ENCODE data around the gene FADS3. TPM values are rescaled to one million over a fixed set of nuclear protein-coding genes. Genes with fewer than 3 reads are reported as not detected.
A peak's percentile ranks its signal among the peaks of the same experiment; 100 is the strongest.

FADS3 gene
- total and polyA plus RNA-seq, 9 of the 15 experiments (the other 6 are each of a cell fraction or from before 2014, with no cell fraction given) = 0.97 to 148 (median 92.7) TPM

DNA sequence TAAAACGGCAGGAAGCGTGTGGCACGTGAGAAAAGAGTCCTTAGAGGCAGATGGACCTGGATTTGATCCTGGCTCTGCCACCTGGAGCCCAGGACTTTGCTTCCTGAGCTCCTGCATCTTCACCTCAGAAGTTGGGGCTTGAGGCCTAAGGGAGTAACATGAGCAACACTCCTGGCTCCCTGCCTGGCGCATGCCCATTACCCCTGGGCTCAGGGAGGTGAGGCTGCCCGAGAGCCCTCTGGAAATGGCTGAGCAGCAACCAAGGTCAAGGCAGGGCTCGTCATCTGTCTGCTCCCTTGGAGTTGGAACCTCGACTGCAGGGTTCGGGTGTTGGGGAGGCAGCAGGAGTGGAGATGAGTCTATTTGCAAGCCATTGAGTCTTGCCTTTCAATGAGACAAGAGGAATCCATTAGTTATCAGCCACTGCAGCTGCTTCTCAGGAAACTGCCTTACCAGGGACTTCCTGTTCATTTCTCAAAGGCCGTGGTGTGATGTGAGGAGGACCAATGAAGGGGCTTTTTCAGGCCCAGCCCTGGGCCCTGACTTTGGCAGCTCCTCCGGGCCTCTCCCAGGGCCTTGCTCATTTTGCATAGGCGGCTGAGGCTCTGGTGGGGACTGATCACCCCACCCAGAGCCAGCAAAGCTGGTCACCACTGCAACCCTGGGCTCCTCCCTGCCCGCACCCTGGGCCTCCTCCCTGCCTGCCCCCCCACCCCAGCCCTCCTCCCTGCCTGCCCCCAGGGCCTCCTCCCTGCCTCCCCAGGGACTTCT lies 56.9 kb downstream of the FADS3 start:
- H3K4me2 ChIP-seq (ENCODE audit: insufficient read depth, low read length) = peak overlapping the region; percentile 75
- CTCF ChIA-PET (ENCODE audit: low intra/inter-chr PET ratio) = no interaction called here
- ATAC-seq (peak; percentile 97), FAIRE-seq (peak; percentile 97), DNase-seq (ENCODE audit: extremely low read depth in 1 of 4, low spot score in 3 of 4) (peak; percentile 93 to 98 (median 94))
- peaks cover under 1% of the 10 kb centered on the region; the same call in 1 of the 3 replicates for H3K36me3 ChIP-seq (ENCODE audit: control insufficient read depth, insufficient read depth, low read length)
- peak overlapping the region; percentile 63 for H2AFZ ChIP-seq (ENCODE audit: low read depth, low read length)
- BruUV-seq (replicated peaks) = TSS peak; percentile 99
- H3K79me2 ChIP-seq (ENCODE audit: control insufficient read depth, insufficient read depth, low read length) = peaks cover 36% of the 10 kb centered on the region; the same call in 2 of the 3 replicates
- in situ Hi-C loops (cut with MboI) = no loop called here
- H3K9me3 ChIP-seq (replicated peaks; ENCODE audit: control insufficient read depth, insufficient read depth, low read depth, low read length) = no peaks in the 10 kb centered on the region
- intact Hi-C loops (cut with micrococcal nuclease) = loop anchor here (1.0 to 2.0 kb wide), 2 partner anchors 17 to 36 kb away; partner anchors contain the start of gene FADS1
- H3K27ac ChIP-seq (ENCODE audit: extremely low read depth, low read depth, low read length) = peak overlapping the region; percentile 100
- 27% methylated on average over 11 of the region's 12 CpGs for WGBS (ENCODE audit: insufficient coverage, low coverage, missing lambda C conversion rate)
- no peaks in the 10 kb centered on the region for H3K27me3 ChIP-seq (ENCODE audit: control insufficient read depth in 2 of 2, insufficient read depth in 2 of 2, low read length in 2 of 2)
- H3K9ac ChIP-seq (ENCODE audit: insufficient read depth in 1 of 2, low read depth in 2 of 2, low read length in 2 of 2) = peak overlapping the region; percentile 86 to 93
- H3K4me3 ChIP-seq = 0 out of 2 replicates have a peak overlapping the region, but pooled peaks have one; percentile 4
- POLR2A ChIA-PET = interaction anchor here (0.6 to 2.3 kb wide), 10 partner anchors 10 to 47 kb away, joined by 3 to 8 read pairs (median 4); no protein-coding TSS in a partner anchor
- peaks cover 15% of the 10 kb centered on the region for H3K9me1 ChIP-seq (ENCODE audit: control insufficient read depth, insufficient read depth, low read length)
- no peaks in the 10 kb centered on the region for H4K20me1 ChIP-seq (replicated peaks; ENCODE audit: control insufficient read depth, insufficient read depth, low read length)
- H3K4me1 ChIP-seq (replicated peaks in 1 of 2; ENCODE audit: control insufficient read depth in 2 of 2, insufficient read depth in 2 of 2, low read length in 2 of 2) = peaks cover 51 to 62% of the 10 kb centered on the region in 2 experiments
- peak; percentile 87 for TF ChIP-seq TFAP4 (CRISPR knock-in tag; IDR thresholded peaks at IDR 0.05; ENCODE audit: borderline replicate concordance)
- no peak for TF ChIP-seq FOXA1 (IDR thresholded peaks at IDR 0.05; ENCODE audit: borderline replicate concordance)
- TF ChIP-seq RFX5 (IDR thresholded peaks at IDR 0.05; ENCODE audit: low read depth, low read length) = no peak
- TF ChIP-seq SLC30A9 (CRISPR knock-in tag; IDR thresholded peaks at IDR 0.05) = no peak
- TF ChIP-seq WHSC1 (IDR thresholded peaks at IDR 0.05; ENCODE audit: low read length) = no peak
- TF ChIP-seq CREBBP (IDR thresholded peaks at IDR 0.05; ENCODE audit: low read depth, low read length) = no peak
- TF ChIP-seq, protein P1, sequence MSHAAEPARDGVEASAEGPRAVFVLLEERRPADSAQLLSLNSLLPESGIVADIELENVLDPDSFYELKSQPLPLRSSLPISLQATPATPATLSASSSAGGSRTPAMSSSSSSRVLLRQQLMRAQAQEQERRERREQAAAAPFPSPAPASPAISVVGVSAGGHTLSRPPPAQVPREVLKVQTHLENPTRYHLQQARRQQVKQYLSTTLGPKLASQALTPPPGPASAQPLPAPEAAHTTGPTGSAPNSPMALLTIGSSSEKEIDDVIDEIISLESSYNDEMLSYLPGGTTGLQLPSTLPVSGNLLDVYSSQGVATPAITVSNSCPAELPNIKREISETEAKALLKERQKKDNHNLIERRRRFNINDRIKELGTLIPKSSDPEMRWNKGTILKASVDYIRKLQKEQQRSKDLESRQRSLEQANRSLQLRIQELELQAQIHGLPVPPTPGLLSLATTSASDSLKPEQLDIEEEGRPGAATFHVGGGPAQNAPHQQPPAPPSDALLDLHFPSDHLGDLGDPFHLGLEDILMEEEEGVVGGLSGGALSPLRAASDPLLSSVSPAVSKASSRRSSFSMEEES (CRISPR knock-in tag; IDR thresholded peaks at IDR 0.05) = no peak
- no peak for TF ChIP-seq GMEB1 (CRISPR knock-in tag; IDR thresholded peaks at IDR 0.05)
- 0 out of 2 replicates have a peak, but pooled peaks have one; percentile 33 for TF ChIP-seq HIVEP1 (CRISPR knock-in tag; IDR thresholded peaks at IDR 0.05)
- no peak for TF ChIP-seq NFYB (IDR thresholded peaks at IDR 0.05; ENCODE audit: extremely low read depth, insufficient read length)
- no peak for TF ChIP-seq GTF2E2 (tag; IDR thresholded peaks at IDR 0.05)
- TF ChIP-seq RBM17 (IDR thresholded peaks at IDR 0.05; ENCODE audit: borderline replicate concordance, low read depth, low read length) = no peak
- TF ChIP-seq SIN3B (IDR thresholded peaks at IDR 0.05; ENCODE audit: low read depth) = no peak
- TF ChIP-seq ELF4 (CRISPR knock-in tag; IDR thresholded peaks at IDR 0.05) = no peak
- TF ChIP-seq NBN (IDR thresholded peaks at IDR 0.05; ENCODE audit: low read depth) = no peak
- TF ChIP-seq ZKSCAN1 (IDR thresholded peaks at IDR 0.05; ENCODE audit: low read depth, low read length) = peak; percentile 37; the same call in 1 of the 2 replicates

Data from K562 (cell line).